ENCODE measurements around the gene SCAMP2. TPM values are rescaled to one million over a fixed set of nuclear protein-coding genes. Genes with fewer than 3 reads are reported as not detected.
A peak's percentile ranks its signal among the peaks of the same experiment; 100 is the strongest.

SCAMP2 gene
- total and polyA plus RNA-seq, 2 of the 13 experiments (the other 11 are each of a cell fraction or from before 2014, with no cell fraction given) = 34.8 to 121 TPM

DNA sequence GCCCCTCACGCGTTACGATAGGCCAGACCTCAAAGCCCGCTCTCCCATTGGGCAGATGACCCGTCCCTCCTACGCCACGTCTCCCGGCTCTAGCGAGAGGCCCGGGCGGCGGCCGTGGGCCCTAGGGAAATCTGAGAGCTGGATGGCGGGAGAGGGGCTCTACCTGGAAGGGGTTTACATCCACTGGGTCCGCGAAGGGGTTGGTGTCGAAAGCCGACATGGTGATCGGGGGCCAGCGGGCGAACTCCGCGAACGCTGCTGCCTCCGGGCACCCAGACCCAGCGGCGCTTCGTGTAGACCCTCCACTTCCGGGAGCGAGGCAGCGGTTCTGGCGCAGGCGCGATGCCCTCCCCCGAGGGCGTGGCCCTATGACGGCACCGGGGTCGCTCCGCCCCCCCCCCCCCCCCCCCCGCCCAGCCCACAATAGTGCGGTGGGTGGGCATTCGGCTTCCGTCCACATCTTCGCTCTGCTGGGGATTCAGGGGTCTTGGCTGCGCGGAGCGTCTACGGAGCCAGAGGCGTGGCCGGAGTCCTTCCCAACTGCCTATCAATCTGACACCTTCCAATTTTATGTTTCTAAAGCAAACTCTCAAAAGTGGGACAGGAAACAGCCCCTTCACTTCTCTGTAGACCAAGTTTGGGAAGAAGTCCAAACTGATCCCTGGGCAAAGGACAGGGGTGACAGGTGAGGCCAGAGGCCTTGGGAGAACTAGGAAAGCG lies at the start of gene SCAMP2 (continued):
- TF ChIP-seq, protein P1, sequence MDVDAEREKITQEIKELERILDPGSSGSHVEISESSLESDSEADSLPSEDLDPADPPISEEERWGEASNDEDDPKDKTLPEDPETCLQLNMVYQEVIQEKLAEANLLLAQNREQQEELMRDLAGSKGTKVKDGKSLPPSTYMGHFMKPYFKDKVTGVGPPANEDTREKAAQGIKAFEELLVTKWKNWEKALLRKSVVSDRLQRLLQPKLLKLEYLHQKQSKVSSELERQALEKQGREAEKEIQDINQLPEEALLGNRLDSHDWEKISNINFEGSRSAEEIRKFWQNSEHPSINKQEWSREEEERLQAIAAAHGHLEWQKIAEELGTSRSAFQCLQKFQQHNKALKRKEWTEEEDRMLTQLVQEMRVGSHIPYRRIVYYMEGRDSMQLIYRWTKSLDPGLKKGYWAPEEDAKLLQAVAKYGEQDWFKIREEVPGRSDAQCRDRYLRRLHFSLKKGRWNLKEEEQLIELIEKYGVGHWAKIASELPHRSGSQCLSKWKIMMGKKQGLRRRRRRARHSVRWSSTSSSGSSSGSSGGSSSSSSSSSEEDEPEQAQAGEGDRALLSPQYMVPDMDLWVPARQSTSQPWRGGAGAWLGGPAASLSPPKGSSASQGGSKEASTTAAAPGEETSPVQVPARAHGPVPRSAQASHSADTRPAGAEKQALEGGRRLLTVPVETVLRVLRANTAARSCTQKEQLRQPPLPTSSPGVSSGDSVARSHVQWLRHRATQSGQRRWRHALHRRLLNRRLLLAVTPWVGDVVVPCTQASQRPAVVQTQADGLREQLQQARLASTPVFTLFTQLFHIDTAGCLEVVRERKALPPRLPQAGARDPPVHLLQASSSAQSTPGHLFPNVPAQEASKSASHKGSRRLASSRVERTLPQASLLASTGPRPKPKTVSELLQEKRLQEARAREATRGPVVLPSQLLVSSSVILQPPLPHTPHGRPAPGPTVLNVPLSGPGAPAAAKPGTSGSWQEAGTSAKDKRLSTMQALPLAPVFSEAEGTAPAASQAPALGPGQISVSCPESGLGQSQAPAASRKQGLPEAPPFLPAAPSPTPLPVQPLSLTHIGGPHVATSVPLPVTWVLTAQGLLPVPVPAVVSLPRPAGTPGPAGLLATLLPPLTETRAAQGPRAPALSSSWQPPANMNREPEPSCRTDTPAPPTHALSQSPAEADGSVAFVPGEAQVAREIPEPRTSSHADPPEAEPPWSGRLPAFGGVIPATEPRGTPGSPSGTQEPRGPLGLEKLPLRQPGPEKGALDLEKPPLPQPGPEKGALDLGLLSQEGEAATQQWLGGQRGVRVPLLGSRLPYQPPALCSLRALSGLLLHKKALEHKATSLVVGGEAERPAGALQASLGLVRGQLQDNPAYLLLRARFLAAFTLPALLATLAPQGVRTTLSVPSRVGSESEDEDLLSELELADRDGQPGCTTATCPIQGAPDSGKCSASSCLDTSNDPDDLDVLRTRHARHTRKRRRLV (CRISPR knock-in tag; IDR thresholded peaks at IDR 0.05) = peak; percentile 62; the same call in 1 of the 2 replicates
- TF ChIP-seq ONECUT2 (CRISPR knock-in tag; IDR thresholded peaks at IDR 0.05) (no peak), ZFX (CRISPR knock-in tag; IDR thresholded peaks at IDR 0.05; ENCODE audit: low read depth) (peak; percentile 98), PHF20 (CRISPR knock-in tag; IDR thresholded peaks at IDR 0.05) (peak; percentile 91), SSRP1 (CRISPR knock-in tag; IDR thresholded peaks at IDR 0.05) (no peak), SIN3B (IDR thresholded peaks at IDR 0.05; ENCODE audit: low read length) (no peak), NFE2L1 (CRISPR knock-in tag; IDR thresholded peaks at IDR 0.05; ENCODE audit: borderline replicate concordance) (no peak), TCF12 (IDR thresholded peaks at IDR 0.05) (no peak), TCF12 (CRISPR knock-in tag; IDR thresholded peaks at IDR 0.05) (no peak), SRSF1 (optimal IDR thresholded peaks at IDR 0.05; ENCODE audit: low read depth, low read length) (no peak), ARNT2 (CRISPR knock-in tag; IDR thresholded peaks at IDR 0.05; ENCODE audit: low read depth) (peak; percentile 69; the same call in 1 of the 2 replicates), HOXA3 (CRISPR knock-in tag; IDR thresholded peaks at IDR 0.05) (peak; percentile 53), ZNF44 (CRISPR knock-in tag; IDR thresholded peaks at IDR 0.05) (peak; percentile 79; the same call in 1 of the 2 replicates)
- TF ChIP-seq, protein P2, sequence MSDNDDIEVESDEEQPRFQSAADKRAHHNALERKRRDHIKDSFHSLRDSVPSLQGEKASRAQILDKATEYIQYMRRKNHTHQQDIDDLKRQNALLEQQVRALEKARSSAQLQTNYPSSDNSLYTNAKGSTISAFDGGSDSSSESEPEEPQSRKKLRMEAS (IDR thresholded peaks at IDR 0.05) = peak; percentile 37; the same call in 1 of the 2 replicates
- TF ChIP-seq, protein P3, sequence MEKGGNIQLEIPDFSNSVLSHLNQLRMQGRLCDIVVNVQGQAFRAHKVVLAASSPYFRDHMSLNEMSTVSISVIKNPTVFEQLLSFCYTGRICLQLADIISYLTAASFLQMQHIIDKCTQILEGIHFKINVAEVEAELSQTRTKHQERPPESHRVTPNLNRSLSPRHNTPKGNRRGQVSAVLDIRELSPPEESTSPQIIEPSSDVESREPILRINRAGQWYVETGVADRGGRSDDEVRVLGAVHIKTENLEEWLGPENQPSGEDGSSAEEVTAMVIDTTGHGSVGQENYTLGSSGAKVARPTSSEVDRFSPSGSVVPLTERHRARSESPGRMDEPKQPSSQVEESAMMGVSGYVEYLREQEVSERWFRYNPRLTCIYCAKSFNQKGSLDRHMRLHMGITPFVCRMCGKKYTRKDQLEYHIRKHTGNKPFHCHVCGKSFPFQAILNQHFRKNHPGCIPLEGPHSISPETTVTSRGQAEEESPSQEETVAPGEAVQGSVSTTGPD (CRISPR knock-in tag; IDR thresholded peaks at IDR 0.05) = no peak
- TF ChIP-seq, protein P4, sequence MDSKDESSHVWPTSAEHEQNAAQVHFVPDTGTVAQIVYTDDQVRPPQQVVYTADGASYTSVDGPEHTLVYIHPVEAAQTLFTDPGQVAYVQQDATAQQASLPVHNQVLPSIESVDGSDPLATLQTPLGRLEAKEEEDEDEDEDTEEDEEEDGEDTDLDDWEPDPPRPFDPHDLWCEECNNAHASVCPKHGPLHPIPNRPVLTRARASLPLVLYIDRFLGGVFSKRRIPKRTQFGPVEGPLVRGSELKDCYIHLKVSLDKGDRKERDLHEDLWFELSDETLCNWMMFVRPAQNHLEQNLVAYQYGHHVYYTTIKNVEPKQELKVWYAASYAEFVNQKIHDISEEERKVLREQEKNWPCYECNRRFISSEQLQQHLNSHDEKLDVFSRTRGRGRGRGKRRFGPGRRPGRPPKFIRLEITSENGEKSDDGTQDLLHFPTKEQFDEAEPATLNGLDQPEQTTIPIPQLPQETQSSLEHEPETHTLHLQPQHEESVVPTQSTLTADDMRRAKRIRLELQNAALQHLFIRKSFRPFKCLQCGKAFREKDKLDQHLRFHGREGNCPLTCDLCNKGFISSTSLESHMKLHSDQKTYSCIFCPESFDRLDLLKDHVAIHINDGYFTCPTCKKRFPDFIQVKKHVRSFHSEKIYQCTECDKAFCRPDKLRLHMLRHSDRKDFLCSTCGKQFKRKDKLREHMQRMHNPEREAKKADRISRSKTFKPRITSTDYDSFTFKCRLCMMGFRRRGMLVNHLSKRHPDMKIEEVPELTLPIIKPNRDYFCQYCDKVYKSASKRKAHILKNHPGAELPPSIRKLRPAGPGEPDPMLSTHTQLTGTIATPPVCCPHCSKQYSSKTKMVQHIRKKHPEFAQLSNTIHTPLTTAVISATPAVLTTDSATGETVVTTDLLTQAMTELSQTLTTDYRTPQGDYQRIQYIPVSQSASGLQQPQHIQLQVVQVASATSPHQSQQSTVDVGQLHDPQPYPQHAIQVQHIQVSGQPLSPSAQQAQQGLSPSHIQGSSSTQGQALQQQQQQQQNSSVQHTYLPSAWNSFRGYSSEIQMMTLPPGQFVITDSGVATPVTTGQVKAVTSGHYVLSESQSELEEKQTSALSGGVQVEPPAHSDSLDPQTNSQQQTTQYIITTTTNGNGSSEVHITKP (CRISPR knock-in tag; IDR thresholded peaks at IDR 0.05; ENCODE audit: low read depth) = no peak
- TF ChIP-seq, protein P5, sequence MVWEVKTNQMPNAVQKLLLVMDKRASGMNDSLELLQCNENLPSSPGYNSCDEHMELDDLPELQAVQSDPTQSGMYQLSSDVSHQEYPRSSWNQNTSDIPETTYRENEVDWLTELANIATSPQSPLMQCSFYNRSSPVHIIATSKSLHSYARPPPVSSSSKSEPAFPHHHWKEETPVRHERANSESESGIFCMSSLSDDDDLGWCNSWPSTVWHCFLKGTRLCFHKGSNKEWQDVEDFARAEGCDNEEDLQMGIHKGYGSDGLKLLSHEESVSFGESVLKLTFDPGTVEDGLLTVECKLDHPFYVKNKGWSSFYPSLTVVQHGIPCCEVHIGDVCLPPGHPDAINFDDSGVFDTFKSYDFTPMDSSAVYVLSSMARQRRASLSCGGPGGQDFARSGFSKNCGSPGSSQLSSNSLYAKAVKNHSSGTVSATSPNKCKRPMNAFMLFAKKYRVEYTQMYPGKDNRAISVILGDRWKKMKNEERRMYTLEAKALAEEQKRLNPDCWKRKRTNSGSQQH (CRISPR knock-in tag; IDR thresholded peaks at IDR 0.05; ENCODE audit: low read depth) = no peak

Data from HepG2 (cell line).